GM18526 (cell line): ENCODE measurements around the gene BAK1.

Experiments used
- POLR2A ChIP-seq: IDR thresholded peaks from 3 replicates; pipeline ENCODE4 v1.6.1; 2011; ENCODE audit not compliant: insufficient read length; ENCODE audit errors: extremely low read depth

The BAK1 gene

DNA sequence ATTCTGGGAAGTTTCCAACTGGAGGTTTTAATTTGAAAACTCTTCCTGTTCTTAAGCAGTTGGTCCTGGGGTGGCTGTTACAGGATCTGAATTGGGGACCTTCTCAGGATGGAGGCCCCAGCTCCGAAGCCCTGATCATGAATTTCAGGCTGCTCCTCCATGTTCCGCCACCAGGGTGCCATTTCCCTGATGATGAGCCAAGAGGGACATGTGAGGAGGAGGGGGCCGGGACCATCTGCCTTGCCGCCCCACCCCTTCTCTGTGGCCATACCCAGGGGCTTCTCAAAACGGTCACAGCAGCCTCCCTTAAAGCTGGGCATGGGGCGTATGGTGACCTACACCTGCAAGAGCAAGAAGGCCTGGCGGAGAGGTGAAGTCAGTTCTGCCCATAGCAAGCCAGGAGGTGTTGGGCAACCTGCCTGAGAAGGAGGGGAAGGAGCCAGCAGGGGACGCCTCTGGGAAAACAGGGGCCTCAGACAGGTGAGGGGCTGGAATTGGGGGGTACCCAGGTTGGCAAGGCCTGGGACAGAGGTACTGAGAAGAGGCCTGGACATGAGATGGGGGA lies 3.6 kb upstream of the BAK1 start:
- TF ChIP-seq POLR2A, result no peak

DNA sequence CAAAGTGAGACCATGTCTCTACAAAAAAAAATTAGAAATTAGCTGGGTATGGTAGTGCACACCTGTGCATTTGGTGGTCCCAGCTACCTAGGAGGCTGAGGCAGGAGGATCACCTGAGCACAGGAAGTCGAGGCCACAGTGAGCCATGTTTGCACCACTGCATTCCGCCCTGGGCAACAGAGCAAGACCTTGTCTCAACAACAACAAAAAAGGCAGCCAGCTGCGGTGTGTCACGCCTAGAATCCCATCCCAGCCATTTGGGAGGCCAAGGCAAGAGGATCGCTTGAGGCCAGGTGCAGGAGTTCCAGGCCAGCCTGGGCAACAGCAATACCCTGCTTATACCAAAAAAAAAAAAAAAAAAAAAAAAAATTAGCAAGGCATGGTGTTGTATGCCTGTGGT lies 1.1 kb upstream of the BAK1 start:
- no peak for TF ChIP-seq POLR2A

DNA sequence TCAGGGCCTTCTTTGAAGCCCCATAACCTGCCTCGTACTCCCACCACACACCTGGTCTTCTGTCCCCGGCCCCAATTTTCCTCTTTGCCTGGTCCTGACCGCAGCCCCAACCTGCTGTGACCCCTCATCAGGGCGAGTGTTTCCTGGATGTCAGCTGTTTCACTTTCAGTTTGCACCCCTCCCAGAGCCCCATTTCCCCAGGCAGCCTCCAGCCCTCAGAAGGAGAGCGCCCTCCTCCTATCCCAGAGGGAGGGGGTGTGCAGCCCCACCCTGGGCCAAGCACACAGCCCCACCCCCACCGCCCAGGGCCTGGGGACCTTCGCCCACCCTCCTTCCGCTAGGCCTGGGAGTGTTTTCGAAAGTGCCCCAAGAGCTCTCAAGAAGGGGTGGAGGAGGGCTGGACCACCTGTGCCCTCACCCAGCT lies 1.5 kb downstream of the BAK1 start:
- no peak for TF ChIP-seq POLR2A

DNA sequence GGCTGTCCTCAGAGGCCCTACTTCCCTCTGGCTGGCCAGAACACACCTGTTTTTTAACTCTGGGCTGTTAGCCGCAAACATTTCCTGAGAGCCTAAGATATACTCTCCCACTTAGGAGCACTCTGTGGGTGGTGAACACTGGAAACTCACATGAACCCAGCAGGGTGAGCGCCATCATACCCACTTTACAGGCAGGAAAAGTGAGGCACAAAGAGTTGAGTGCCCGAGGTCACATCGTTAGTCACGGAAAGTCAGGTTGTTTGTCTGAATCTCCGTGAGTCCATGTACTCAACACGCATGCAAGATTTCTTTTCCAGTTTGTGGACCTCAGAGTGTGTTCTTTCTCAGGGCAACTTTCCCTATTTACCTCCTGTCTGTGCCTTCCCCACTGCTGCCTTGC lies 1.9 kb downstream of the BAK1 start:
- TF ChIP-seq POLR2A, result no peak

DNA sequence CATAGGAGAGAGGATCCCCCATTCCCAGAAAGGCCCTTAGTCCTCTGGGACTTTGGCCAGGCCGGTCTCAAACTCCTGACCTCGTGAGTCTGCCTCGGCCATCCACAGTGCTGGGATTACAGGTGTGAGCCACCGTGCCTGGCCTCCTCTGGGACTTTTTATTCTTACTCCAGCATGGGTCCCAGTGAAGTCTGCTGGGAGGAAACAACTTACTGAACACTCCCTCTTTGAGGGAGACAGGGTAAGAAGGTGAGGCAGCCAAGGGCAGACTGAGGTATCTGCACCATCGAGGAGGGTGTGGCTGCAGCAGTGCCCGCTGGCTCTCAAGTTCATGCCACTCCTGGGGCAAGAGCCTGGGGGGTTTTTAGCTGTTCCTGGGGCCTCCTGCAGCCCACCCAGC lies 2.4 kb downstream of the BAK1 start:
- TF ChIP-seq POLR2A, result no peak

DNA sequence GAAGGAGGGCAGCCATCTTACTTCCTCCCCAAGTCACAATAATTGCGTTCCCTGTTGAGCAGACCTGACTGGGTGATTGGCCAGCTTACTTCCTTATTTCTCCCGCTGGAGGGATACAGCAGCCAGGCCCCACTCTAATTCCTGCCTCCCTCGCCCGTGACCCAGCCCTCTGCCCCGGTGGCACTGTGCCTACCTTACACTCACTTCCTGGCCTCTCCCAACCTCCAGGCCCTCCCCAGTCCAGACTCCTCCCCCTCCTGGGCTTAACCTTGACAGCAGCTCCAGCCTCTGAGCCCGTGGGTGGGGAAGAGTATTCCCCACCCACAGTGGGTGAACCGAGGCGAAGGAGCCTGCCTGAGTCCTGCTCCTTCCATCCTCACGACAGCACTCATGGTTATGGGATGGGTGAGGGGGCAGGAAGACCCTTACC lies 3.0 kb downstream of the BAK1 start:
- no peak for TF ChIP-seq POLR2A

DNA sequence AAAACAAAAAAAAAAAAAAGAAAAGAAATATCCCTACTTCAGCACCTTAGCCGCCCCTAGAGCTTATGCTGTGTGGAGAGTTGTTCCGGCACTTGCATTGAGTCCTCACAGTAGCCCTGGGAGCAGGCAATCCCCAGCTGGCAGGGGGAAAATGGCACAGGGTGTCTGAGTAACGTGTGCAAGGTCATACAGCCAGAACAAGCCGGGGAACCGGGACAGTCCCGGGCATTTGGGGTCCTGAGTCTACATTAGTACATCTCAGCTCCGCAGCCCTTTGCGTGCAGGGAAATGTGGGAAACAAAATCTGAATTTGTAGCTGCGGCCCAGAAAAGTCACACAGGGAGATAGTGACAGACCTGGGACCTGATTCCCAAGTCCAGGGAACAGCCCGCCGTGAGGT lies 3.4 kb downstream of the BAK1 start:
- no peak for TF ChIP-seq POLR2A

DNA sequence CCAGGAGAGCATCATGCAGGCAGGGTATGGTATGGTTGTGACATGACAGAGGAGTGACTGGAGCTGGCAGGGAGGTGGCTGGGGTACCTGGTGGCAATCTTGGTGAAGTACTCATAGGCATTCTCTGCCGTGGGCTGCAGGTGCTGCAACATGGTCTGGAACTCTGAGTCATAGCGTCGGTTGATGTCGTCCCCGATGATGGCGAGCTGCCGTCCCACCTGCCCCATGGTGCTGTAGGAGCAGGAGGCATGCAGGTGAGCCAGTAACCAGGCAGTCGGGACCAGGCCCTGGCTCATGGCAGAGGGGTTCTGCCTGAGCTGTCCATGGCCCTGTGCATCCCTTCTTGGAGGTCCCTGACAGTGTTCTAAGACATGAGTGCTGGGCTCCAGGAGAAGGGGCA lies 4.9 kb downstream of the BAK1 start:
- no peak for TF ChIP-seq POLR2A

DNA sequence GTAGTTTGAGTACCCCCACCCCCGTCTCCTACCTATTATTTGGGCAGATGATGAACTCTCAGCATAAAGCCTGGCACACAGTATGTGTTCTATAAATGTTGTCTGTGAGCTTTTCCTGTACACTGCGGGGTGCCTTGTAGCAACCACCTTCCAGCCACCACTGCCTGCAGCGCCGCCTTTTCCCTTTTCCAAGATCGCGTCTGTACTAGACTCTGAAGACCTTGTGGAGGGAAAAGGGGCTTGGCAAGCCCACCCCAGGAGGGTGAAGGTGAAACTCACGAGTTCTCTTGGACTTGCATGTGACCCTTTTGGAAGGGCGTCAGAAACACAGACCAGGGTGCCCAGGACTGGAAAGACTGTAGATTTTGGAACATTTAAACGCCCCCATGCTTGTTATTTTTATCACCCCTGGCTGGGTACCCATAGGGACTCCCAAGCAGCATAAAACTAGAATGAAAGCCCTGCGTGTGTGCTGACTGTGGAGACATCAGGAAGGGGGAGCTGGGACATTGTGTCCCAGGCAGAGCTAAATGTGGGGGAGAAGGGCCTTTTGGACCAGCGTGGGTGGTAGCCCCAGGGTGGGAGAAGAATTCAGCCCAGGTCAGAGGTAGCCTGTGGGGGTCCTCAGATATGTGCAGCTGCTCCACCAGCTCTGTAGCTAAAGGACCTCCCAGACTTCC lies 8.3 kb downstream of the BAK1 start:
- TF ChIP-seq POLR2A, result no peak

DNA sequence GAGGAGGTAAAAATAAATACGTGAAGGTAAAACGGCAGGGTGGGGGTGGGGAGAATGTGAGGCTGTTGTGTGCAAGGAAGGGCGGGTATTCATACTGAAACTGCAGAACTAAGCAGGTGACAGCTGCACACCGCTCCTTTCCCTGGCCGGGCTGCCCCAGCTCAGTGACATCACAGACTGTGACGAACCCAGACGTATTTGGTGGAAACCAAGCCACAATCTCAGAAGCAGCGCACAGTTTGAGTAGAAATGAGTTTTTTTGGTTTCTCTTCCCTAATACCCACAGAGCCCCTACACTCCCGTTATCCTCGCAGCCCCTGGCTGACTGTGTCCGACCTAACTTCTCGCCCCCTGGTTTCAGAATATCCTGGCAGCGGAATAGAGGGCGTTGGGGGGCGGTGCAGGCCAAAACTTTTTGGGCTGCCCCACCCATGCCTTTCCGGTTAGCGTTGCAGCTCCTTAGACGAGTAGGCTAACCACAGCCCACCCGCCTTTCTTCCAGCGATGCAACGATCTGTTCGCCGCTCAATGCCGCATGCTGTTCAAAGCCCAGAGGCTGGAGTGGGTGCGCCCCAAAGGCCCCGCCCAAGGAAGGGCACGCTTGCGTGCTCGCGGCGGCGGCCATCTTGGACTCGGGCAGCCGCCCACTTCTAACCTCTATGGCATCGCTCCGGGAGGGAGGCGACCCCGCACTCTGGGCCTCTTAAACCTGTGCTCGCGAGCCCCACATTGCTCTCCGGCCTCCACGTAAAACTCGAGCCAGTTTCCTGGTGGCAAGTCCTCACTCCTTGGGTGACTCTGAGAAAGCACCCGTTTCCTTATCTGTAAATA lies 9.1 kb downstream of the BAK1 start:
- peak; percentile 70 for TF ChIP-seq POLR2A

DNA sequence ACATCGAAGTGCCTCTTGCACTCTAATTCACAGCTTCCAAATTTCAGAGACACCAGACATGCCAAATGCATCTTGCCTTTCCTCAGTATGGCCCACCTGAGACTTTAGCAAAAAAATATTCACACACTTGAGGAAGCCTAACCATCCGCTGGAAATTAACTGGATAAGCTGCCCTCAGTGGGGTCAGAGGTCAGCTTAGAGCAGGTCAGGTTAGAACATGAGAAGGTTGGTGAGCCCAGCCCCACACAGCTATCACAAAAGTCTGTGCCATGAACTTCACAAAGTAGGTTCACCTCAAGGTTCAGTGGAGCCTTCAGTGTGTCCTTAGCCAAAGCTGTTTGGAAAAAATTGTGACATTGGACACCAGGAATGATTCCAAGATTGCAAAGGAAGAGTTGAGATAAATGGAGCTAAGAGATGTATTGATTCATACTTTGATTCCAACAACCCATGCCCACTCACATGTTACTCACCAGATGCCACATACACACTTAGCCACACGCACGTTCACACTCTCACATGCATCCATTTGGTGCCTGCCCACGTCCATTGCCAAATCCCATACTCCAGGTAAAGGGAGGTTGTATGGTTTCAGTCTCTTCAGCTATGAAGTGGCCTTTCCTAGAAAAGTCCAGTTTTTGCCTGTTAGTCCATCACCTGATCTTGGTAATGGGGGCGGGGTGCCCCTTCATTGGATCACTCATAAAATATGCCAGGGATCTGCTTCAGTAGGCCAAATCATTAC lies 11.1 kb downstream of the BAK1 start:
- no peak for TF ChIP-seq POLR2A

DNA sequence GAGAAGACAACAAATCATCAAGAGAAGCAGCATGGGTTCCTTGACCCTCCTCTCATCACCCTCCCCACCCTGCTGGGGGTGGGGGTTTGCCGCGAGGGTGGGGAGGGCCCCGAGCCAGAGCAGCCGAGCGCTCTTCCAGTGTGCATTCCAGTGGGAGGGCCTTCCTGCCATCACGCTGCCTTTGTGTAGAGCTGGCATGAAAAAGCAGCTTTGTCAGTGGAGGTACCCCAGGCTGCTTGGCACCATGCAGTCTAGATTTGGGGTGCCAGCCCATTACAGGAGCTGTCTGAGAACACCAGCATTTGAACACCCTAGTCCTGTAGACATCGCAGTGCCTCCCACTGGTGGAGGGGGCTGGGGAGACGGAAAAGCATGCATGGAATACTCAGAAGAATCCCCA lies 12.2 kb downstream of the BAK1 start:
- no peak for TF ChIP-seq POLR2A

DNA sequence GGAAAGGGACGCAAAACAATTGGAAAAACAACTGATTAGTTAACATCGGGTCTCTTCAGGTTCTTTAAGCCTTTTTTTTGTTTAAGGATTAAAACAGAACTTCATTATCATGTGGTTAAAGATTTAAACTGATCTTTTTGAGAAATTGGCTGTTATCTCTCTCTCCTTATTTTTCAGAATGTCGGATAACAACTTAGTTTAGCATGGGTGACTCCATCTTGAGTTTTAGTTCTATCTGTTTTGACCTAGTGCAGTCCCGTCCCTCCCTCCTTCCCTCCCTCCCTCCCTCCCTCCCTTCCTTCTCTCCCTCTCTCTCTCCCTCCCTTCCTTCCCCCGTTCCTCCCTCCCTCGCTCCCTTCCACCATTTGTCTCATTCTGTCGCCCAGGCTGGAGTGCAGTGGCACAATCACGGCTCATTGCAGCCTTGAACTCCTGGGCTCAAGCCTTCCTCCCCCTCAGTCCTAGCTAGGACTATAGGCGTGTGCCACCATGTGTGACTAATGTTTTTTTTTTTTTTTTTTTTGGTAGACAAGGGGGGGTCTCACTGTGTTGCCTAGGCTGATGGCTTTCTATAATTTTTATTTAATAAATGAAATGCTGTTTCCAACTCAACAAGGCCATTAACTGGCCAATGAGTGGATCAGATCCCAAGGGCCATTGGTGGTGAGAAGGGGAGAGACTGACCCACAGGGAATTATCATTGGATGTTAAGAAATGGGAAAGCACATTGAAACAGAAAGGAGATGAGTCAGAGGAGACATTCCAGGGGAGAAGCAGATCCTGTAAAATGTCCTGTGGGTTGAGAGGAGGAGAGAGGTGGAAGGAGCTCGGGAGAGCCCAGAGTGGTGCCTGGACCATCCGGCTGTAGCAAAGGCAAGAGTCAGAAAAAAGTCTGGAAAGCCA lies 13.6 kb downstream of the BAK1 start:
- TF ChIP-seq POLR2A, result no peak

DNA sequence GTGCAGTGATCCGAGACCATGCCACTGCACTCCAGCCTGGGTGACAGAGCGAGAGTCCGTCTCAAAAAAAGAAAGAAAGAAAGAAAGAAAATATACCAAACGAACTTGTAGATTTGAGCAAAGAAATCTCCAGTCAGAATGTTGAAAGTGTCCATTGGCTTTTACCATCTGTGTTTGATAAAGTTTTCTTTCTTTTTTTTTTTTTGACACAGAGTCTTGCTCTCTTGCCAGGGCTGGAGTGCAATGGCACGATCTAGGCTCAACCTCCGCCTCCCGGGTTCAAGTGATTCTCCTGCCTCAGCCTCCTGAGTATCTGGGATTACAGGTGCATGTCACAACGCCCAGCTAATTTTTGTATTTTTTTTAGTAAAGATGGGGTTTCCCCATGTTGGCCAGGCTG lies 21.3 kb downstream of the BAK1 start:
- TF ChIP-seq POLR2A, result no peak

DNA sequence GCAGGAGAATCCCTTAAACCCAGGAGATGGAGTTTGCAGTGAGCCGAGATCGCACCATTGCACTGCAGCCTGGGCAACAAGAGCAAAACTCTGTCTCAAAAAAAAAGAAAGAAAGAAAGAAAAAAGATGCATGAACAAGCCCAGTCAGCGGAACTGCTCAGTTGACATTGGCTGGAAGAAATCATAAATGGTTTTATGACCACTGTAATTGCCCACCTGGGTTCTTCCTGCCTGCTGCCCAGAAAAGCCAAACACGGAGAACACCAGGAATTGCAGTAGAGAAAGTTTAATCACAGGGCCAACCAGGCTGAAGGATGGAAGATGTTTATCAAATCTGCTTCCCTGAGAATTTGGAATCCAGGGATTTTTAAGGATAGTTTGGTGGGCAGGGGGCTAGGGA lies 22.7 kb downstream of the BAK1 start:
- TF ChIP-seq POLR2A, result no peak
